SU-DHL-6 (cell line): Measurements from ENCODE around the gene SIM2.

Source experiments
- EZH2phosphoT487 ChIP-seq: fragments of 200-600 bp; sonication (generic), shearing (Covaris generic); conservative IDR thresholded peaks from 2 replicates; pipeline ENCODE4 v1.6.1; 2018; ENCODE audit warnings: mild to moderate bottlenecking, antibody characterized with exemption, low read length, moderate library complexity, mixed read lengths
- TF ChIP-seq, protein P1 (sequence below): fragments of 200-600 bp; sonication (generic); IDR thresholded peaks from one replicate; pipeline ENCODE4 v1.5.1; 2017; ENCODE audit warnings: antibody characterized with exemption, mild to moderate bottlenecking, low read length, moderate library complexity; ENCODE audit not compliant: insufficient read depth, poor library complexity, severe bottlenecking

DNA sequence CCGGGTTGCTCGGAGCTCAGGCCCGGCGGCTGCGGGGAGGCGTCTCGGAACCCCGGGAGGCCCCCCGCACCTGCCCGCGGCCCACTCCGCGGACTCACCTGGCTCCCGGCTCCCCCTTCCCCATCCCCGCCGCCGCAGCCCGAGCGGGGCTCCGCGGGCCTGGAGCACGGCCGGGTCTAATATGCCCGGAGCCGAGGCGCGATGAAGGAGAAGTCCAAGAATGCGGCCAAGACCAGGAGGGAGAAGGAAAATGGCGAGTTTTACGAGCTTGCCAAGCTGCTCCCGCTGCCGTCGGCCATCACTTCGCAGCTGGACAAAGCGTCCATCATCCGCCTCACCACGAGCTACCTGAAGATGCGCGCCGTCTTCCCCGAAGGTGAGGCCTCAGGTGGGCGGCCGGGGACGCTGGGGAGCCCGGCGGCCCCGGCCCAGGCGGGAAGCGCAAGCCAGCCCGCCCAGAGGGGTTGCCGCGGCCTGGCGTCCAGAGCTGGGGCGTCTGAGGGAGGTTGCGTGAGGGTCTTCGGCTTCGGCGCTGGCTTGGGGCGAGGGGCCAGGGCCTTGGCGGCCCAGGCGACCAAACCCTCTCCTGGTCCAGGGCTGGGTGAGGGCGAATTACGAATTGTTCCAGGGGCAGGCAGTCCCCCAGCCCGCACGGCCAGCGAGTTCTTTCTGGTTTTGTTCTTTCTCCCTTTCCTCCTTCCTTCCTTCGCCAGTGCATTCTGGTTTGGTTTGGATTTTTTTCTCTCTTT, 805 bp downstream of the SIM2 start:
- TF ChIP-seq, protein P1, sequence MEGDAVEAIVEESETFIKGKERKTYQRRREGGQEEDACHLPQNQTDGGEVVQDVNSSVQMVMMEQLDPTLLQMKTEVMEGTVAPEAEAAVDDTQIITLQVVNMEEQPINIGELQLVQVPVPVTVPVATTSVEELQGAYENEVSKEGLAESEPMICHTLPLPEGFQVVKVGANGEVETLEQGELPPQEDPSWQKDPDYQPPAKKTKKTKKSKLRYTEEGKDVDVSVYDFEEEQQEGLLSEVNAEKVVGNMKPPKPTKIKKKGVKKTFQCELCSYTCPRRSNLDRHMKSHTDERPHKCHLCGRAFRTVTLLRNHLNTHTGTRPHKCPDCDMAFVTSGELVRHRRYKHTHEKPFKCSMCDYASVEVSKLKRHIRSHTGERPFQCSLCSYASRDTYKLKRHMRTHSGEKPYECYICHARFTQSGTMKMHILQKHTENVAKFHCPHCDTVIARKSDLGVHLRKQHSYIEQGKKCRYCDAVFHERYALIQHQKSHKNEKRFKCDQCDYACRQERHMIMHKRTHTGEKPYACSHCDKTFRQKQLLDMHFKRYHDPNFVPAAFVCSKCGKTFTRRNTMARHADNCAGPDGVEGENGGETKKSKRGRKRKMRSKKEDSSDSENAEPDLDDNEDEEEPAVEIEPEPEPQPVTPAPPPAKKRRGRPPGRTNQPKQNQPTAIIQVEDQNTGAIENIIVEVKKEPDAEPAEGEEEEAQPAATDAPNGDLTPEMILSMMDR: no peak
- TF ChIP-seq EZH2phosphoT487: no peak
